ENCODE measurements around the gene SORCS1. TPM values are rescaled to one million over a fixed set of nuclear protein-coding genes. Genes with fewer than 3 reads are reported as not detected.

Gene SORCS1
- total RNA-seq, 1 experiment from 2014 or later = not detected

GRCh38 chr10:107141524-107142061, 22.9 kb downstream of the SORCS1 start:
- no peak overlapping the region for H3K27ac Mint-ChIP-seq (ENCODE audit: unreplicated experiment)
- no TSS peak for BruUV-seq (replicated peaks)
- intact Hi-C loops (cut with micrococcal nuclease; ENCODE audit: unreplicated experiment) = loop anchor here (5.0 kb wide), 2 partner anchors 344 to 434 kb away; no protein-coding TSS in a partner anchor

GRCh38 chr10:107139237-107139636, 25.3 kb downstream of the SORCS1 start:
- CTCF ChIA-PET = no interaction called here
- no TSS peak for BruUV-seq (replicated peaks)
- Histone ChIP-seq H3K36me3 (ENCODE audit: control insufficient read depth, insufficient read depth, low read length) (no peaks in the 10 kb centered on the region), H3K4me1 (no peaks in the 10 kb centered on the region), H3K4me3 (ENCODE audit: low read depth, low read length) (no peak overlapping the region), H3K9me3 (no peaks in the 10 kb centered on the region), H3K27me3 (replicated peaks; ENCODE audit: control insufficient read depth, insufficient read depth, low read length) (no peaks in the 10 kb centered on the region)
- no peak overlapping the region for H3K27ac Mint-ChIP-seq (ENCODE audit: unreplicated experiment)
- intact Hi-C loops (cut with micrococcal nuclease; ENCODE audit: unreplicated experiment) = no loop called here
- no peaks in the 10 kb centered on the region for H3K4me1 Mint-ChIP-seq (ENCODE audit: low read depth, unreplicated experiment)
- TF ChIP-seq CTCF (IDR thresholded peaks at IDR 0.05; ENCODE audit: insufficient read depth in 1 of 2, low read depth in 1 of 2, low read length in 1 of 2, severe bottlenecking in 1 of 2, unreplicated experiment in 1 of 2) = no peak
- no peaks in the 10 kb centered on the region for H3K9me3 Mint-ChIP-seq (ENCODE audit: unreplicated experiment)
- no peaks in the 10 kb centered on the region for H3K36me3 Mint-ChIP-seq (ENCODE audit: insufficient read depth, unreplicated experiment)
- POLR2A ChIA-PET = no interaction called here
- no peaks in the 10 kb centered on the region for H3K27me3 Mint-ChIP-seq (ENCODE audit: insufficient read depth, unreplicated experiment)
- DNase-seq = no peak
- H3K4me3 Mint-ChIP-seq (ENCODE audit: unreplicated experiment) = no peak overlapping the region

More at GRCh38 chr10:107141524-107142061, 22.9 kb downstream of the SORCS1 start:
- no peaks in the 10 kb centered on the region for H3K9me3 Mint-ChIP-seq (ENCODE audit: unreplicated experiment)
- H3K4me1 Mint-ChIP-seq (ENCODE audit: low read depth, unreplicated experiment) = no peaks in the 10 kb centered on the region
- no peak for DNase-seq
- H3K9me3 ChIP-seq = no peaks in the 10 kb centered on the region
- ChIA-PET CTCF (no interaction called here), POLR2A (no interaction called here)
- H3K4me1 ChIP-seq = no peaks in the 10 kb centered on the region
- H3K27me3 ChIP-seq (replicated peaks; ENCODE audit: control insufficient read depth, insufficient read depth, low read length) = no peaks in the 10 kb centered on the region
- no peaks in the 10 kb centered on the region for H3K36me3 ChIP-seq (ENCODE audit: control insufficient read depth, insufficient read depth, low read length)
- no peaks in the 10 kb centered on the region for H3K27me3 Mint-ChIP-seq (ENCODE audit: insufficient read depth, unreplicated experiment)
- no peaks in the 10 kb centered on the region for H3K36me3 Mint-ChIP-seq (ENCODE audit: insufficient read depth, unreplicated experiment)
- no peak overlapping the region for H3K4me3 ChIP-seq (ENCODE audit: low read depth, low read length)
- no peak overlapping the region for H3K4me3 Mint-ChIP-seq (ENCODE audit: unreplicated experiment)
- TF ChIP-seq CTCF (IDR thresholded peaks at IDR 0.05; ENCODE audit: insufficient read depth in 1 of 2, low read depth in 1 of 2, low read length in 1 of 2, severe bottlenecking in 1 of 2, unreplicated experiment in 1 of 2) = no peak

- ChIA-PET CTCF (no interaction called here), POLR2A (no interaction called here)
- H3K4me3 ChIP-seq (ENCODE audit: low read depth, low read length) = no peak overlapping the region
- no peaks in the 10 kb centered on the region for H3K27me3 ChIP-seq (replicated peaks; ENCODE audit: control insufficient read depth, insufficient read depth, low read length)
- H3K9me3 ChIP-seq = no peaks in the 10 kb centered on the region; the same call in 1 of the 2 replicates
- no peak for DNase-seq
- H3K36me3 ChIP-seq (ENCODE audit: control insufficient read depth, insufficient read depth, low read length) = no peaks in the 10 kb centered on the region
- no peaks in the 10 kb centered on the region for H3K4me1 ChIP-seq
- TF ChIP-seq CTCF (IDR thresholded peaks at IDR 0.05; ENCODE audit: insufficient read depth in 1 of 2, low read depth in 1 of 2, low read length in 1 of 2, severe bottlenecking in 1 of 2, unreplicated experiment in 1 of 2) = no peak
- BruUV-seq (replicated peaks) = no TSS peak
- no peak overlapping the region for H3K4me3 Mint-ChIP-seq (ENCODE audit: unreplicated experiment)
- H3K36me3 Mint-ChIP-seq (ENCODE audit: insufficient read depth, unreplicated experiment) = no peaks in the 10 kb centered on the region
- no peaks in the 10 kb centered on the region for H3K4me1 Mint-ChIP-seq (ENCODE audit: low read depth, unreplicated experiment)
- intact Hi-C loops (cut with micrococcal nuclease; ENCODE audit: unreplicated experiment) = no loop called here
- H3K27ac Mint-ChIP-seq (ENCODE audit: unreplicated experiment) = no peak overlapping the region
- peaks cover 3% of the 10 kb centered on the region for H3K27me3 Mint-ChIP-seq (ENCODE audit: insufficient read depth, unreplicated experiment)
- no peaks in the 10 kb centered on the region for H3K9me3 Mint-ChIP-seq (ENCODE audit: unreplicated experiment)
These were observed 30.9 kb downstream of the SORCS1 start for GRCh38 chr10:107133656-107134055.

All from Caco-2 (cell line).